Peyer's patch (tissue), 4 donors: ENCODE results near the gene KAT2A.

Experiments used
- POLR2A ChIP-seq, 2 donors: fragments of 450-650 bp; IDR thresholded peaks; one replicate each; pipeline ENCODE4 v1.5.1; 2017; ENCODE audit warnings: antibody characterized with exemption in 2 of 2, mild to moderate bottlenecking in 2 of 2, moderate library complexity in 2 of 2
- TF ChIP-seq, protein P1 (sequence below), 6 experiments: fragments of 450-650 bp in 4 of 6; fragments of 200-600 bp in 2 of 6; sonication (generic) in 1 of 6; IDR thresholded peaks; one replicate each; pipeline ENCODE4 v1.5.1; 2017 to 2019; ENCODE audit warnings: antibody characterized with exemption in 6 of 6, mild to moderate bottlenecking in 3 of 6, moderate library complexity in 1 of 6

DNA sequence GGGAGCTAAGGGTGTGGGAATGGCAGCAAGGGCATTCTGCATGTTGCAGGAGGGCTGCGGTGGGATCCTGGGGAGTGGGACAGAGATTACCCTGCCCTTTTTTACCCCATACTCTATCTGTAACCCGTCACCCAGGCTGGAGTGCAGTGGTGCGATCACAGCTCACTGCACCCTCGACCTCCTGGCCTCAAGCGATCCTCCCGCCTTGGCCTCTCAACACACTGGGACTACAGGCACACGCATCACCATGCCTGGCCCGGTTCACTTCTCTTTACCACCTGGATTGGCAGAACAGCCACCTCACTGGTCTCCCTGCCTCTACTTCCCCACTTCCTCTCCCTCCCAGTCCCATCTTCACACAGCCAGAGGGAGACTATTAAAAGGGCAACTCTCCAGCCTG is 32.4 kb downstream of the KAT2A start:
- TF ChIP-seq POLR2A (IDR thresholded peaks at IDR 0.05): no peak
- TF ChIP-seq, protein P1, sequence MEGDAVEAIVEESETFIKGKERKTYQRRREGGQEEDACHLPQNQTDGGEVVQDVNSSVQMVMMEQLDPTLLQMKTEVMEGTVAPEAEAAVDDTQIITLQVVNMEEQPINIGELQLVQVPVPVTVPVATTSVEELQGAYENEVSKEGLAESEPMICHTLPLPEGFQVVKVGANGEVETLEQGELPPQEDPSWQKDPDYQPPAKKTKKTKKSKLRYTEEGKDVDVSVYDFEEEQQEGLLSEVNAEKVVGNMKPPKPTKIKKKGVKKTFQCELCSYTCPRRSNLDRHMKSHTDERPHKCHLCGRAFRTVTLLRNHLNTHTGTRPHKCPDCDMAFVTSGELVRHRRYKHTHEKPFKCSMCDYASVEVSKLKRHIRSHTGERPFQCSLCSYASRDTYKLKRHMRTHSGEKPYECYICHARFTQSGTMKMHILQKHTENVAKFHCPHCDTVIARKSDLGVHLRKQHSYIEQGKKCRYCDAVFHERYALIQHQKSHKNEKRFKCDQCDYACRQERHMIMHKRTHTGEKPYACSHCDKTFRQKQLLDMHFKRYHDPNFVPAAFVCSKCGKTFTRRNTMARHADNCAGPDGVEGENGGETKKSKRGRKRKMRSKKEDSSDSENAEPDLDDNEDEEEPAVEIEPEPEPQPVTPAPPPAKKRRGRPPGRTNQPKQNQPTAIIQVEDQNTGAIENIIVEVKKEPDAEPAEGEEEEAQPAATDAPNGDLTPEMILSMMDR (IDR thresholded peaks at IDR 0.05): no peak
